Sigmoid colon (tissue), 4 donors: ENCODE results near the gene KLHDC7B.

Experiments
- CTCF ChIP-seq, 4 experiments: fragments of 450-650 bp in 3 of 4; fragments of 200-600 bp in 1 of 4; IDR thresholded peaks; one replicate each; pipeline ENCODE4 v1.5.1; 2016 to 2019; ENCODE audit warnings: antibody characterized with exemption in 4 of 4, mild to moderate bottlenecking in 3 of 4, moderate library complexity in 2 of 4
- EP300 ChIP-seq, 4 donors: sonication (generic); formaldehyde crosslinking; IDR thresholded peaks; one replicate each; pipeline ENCODE4 v1.6.1; 2017; ENCODE audit warnings: antibody characterized with exemption in 4 of 4

GRCh38 chr22:50582493-50583293, 37.0 kb downstream of the KLHDC7B start, which contains the start of gene CHKB:
- no peak for TF ChIP-seq CTCF (IDR thresholded peaks at IDR 0.05)
- TF ChIP-seq EP300 (IDR thresholded peaks at IDR 0.05) = no peak
